Thyroid gland (tissue), 4 donors: ENCODE data around the gene ST3GAL3.

Experiments used
- POLR2A ChIP-seq, 2 donors: fragments of 450-650 bp; IDR thresholded peaks; one replicate each; pipeline ENCODE4 v1.6.1; 2017; ENCODE audit warnings: antibody characterized with exemption in 2 of 2, mild to moderate bottlenecking in 2 of 2, moderate library complexity in 1 of 2
- TF ChIP-seq, protein P1 (sequence below), 6 experiments: fragments of 200-600 bp in 3 of 6; fragments of 450-650 bp in 3 of 6; sonication (generic) in 3 of 6; IDR thresholded peaks; one replicate each; pipeline ENCODE4 v1.5.1; 2016 to 2019; ENCODE audit warnings: antibody characterized with exemption in 6 of 6, mild to moderate bottlenecking in 2 of 6, inconsistent platforms in 1 of 6, moderate library complexity in 1 of 6

DNA sequence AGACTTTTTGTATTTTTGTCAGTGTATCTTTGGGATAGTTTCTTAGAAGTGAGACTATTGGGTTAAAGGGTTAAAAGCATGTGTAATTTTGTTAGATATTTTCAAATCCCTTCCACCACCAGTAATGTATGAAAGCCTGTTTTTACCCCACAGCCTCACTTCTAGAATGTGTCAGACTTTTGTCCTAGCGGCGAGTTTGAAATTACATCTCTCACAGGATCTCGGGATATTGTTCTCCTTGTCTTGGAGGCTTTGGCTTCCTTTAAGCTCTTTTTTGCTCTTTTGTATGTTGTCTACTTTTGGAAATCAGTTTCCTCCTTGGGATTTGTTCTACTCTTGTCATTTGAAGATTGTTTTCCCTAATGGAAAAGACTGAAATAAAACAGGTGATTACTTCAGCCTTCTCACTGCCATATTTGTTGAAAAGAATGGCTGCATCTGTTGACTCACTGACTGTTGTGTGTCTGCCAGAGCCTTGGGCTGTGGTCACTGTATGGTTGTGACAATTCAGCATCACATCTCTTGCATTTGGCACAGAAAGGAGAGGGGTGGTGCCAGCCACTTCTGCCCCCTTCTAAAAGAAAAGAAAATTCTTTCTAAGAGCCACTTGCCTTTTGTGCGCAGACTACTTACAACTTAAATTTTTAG, 22.6 kb downstream of the ST3GAL3 start:
- TF ChIP-seq, protein P1, sequence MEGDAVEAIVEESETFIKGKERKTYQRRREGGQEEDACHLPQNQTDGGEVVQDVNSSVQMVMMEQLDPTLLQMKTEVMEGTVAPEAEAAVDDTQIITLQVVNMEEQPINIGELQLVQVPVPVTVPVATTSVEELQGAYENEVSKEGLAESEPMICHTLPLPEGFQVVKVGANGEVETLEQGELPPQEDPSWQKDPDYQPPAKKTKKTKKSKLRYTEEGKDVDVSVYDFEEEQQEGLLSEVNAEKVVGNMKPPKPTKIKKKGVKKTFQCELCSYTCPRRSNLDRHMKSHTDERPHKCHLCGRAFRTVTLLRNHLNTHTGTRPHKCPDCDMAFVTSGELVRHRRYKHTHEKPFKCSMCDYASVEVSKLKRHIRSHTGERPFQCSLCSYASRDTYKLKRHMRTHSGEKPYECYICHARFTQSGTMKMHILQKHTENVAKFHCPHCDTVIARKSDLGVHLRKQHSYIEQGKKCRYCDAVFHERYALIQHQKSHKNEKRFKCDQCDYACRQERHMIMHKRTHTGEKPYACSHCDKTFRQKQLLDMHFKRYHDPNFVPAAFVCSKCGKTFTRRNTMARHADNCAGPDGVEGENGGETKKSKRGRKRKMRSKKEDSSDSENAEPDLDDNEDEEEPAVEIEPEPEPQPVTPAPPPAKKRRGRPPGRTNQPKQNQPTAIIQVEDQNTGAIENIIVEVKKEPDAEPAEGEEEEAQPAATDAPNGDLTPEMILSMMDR (IDR thresholded peaks at IDR 0.05) = no peak
- TF ChIP-seq POLR2A (IDR thresholded peaks at IDR 0.05) = no peak
